A673 (cell line): Measurements from ENCODE around the gene C14orf132.

Source experiments
- CTCF ChIP-seq: fragments of 300-800, 200-600 bp; sonication (generic); conservative IDR thresholded peaks from 2 replicates; pipeline ENCODE4 v1.5.1; 2017; ENCODE audit warnings: low read depth, mild to moderate bottlenecking, antibody characterized with exemption, low read length, moderate library complexity, mixed read lengths
- EZH2 ChIP-seq: fragments of 200-600 bp; sonication (generic); IDR thresholded peaks from 2 replicates; pipeline ENCODE4 v1.6.1; 2017; ENCODE audit warnings: borderline replicate concordance, low read depth, mild to moderate bottlenecking, mixed read lengths, antibody characterized with exemption, low read length; ENCODE audit not compliant: poor library complexity, severe bottlenecking

GRCh38 chr14:96139879-96140278 is 100.7 kb downstream of the C14orf132 start:
- TF ChIP-seq EZH2 (no peak), CTCF (no peak)
